Mesenteric fat pad (tissue), 1 donor: Measurements from ENCODE around the gene BTNL9. TPM values are rescaled to one million over a fixed set of nuclear protein-coding genes. Genes with fewer than 3 reads are reported as not detected.

ENCODE experiments used
- DNase-seq: peaks from one replicate; pipeline ENCODE4 v3.0.0-alpha.2; 2020; ENCODE audit warnings: low spot score
- total RNA-seq: library from RNA; stranded (reverse); fragmentation: NEBNext Ultra II Directional; extraction: Animal tissue kit (Norgen Biotek cat#: 25700); gene quantifications from one replicate; pipeline ENCODE4 v1.2.1, GENCODE V29; 2021
- donor health status: DM: yes; HTN: yes; CAD: no.

Gene BTNL9
- total RNA-seq, 1 donor from 2014 or later: 407 TPM

DNA sequence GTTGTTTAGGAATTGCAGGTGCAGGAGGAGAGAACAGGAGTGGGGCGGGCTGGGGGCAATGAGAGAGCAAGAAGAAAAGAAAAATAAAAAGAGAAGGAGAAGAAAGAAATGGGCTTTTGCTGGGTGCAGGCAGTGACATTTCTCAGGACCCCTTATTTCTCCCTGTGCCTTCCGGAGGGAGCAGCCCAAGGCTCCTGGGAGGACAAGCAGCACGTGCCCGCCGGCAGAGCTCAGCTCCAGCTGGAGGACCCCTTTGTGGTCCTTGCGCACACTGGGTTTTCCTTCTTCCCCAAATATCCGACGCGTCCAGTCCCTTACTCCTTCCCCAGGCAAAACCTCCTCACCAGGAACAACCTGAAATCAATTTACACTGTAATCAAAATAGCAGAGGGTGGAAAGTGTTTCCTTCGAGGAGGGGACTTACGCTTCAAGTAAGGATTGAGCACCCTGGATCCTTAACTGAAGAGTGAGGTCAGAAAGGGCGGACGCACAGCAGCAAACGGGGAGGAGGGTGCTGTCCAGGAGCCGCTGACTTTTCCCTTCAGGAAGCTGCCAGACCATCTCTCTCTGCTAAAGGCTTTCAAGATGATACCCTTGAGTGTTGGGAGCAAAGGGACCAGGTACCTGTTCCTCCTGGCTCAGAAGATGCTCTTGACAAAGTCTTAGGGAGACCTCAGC is 2.1 kb downstream of the BTNL9 start:
- DNase-seq: peak; percentile 30

GRCh38 chr5:181042722-181043121 is 2.7 kb downstream of the BTNL9 start:
- DNase-seq: peak; percentile 51

- peak; percentile 67 for DNase-seq
These were observed 3.4 kb downstream of the BTNL9 start for GRCh38 chr5:181043285-181044092.

DNA sequence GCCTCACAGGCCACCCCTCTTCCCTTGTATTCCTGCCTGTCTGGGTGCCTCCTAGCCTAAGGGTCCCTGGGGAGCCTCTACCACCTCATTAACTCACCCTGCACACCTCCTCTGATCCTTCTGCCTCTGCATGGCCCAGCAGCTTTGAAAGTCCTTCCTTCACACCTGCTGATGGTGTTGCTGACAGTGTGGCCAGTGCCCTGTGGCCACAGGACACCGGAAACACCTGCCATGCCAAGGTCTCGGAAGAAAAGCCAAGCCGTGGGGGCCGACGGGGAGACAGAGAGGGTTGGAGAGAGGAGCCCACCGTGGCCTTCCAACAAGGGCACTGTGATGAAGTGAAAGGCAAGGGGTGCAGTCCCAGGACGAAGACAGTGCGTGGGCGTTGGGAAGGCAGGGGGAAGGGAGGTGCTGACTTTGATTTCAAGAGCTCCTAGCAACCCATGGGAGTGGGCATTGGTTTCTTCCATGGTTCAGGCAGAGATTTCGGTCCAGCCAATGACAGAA is 4.1 kb downstream of the BTNL9 start:
- DNase-seq: peak; percentile 83

DNA sequence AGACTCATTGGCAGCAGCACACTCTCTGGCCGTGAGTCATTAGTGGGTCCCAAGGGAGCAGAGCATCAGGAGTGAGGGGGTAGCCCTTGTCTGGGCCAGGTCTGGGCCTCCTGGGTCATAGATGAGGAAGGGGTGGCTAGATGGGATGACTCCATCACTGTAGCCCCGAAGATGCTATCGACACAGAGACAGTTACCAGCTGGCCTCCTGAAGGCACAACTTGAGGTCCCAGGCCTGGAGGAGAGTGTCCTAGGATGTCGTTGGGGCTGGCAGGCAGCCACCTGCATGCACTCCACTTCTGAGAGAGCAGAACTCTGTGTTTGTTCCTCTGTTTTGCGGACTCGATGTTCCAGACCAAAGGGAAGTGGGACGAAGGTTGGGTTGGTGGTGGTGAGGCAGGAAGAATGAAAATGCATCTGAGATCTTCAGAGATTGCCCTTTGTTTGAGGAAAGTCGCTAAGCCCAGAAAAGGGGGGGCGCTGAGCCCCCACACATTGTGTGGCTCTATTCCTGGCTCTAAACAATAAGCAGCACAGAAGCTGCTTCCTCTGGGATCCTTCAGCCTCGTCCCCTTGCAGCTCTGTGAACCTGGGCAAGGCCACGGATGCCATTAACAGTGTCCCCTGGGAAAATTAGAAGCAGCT is 4.7 kb downstream of the BTNL9 start:
- peak; percentile 78 for DNase-seq

DNA sequence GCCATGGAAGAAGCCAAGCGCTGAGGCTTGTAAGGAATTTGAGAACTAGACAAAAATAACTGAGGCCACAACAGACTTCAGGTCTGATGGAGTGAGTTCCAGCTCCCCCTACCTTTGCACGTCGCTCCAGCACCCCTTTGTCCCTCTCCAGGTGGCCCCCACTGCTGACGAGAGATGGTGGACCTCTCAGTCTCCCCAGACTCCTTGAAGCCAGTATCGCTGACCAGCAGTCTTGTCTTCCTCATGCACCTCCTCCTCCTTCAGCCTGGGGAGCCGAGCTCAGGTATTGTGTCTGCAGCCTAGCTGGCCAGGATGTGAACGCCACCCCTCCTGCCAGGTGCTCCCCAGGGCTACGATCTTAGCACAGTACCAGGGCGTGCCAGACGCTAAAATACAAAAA is 5.2 kb downstream of the BTNL9 start:
- peak; percentile 43 for DNase-seq

- peak; percentile 80 for DNase-seq
These were observed 5.8 kb downstream of the BTNL9 start for GRCh38 chr5:181045857-181046256.

DNA sequence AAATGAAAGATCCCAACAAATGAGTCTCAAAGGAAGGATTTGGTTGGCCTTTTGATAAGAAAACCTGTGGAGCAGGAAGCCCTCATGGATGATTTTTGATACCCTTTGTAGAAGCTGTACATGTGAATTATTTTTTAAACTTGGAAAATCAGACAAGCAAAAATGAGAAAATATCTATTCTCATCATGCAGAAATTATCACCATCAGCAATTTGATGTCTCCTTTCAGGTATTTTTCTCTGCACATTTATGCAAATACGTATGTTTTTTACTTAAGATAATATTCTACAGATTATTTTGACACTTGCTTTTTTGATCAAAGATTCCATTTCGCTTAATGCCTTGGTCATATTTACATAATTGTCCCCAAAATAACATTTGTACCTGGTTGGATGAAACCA is 7.2 kb downstream of the BTNL9 start:
- DNase-seq: no peak

GRCh38 chr5:181047921-181048320 is 7.9 kb downstream of the BTNL9 start:
- DNase-seq: peak; percentile 59

DNA sequence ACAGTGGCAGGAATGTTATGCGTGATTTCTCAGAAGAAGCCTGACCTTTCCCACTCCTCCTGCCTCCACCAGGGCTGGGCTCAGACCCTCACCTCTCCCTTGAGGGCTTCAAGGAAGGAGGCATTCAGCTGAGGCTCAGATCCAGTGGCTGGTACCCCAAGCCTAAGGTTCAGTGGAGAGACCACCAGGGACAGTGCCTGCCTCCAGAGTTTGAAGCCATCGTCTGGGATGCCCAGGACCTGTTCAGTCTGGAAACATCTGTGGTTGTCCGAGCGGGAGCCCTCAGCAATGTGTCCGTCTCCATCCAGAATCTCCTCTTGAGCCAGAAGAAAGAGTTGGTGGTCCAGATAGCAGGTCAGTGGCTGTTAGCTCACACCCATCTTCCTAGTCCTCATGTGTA is 9.9 kb downstream of the BTNL9 start:
- DNase-seq: no peak

- no peak for DNase-seq
These were observed 12.0 kb downstream of the BTNL9 start for GRCh38 chr5:181051841-181052671.

- no peak for DNase-seq
These were observed 12.8 kb downstream of the BTNL9 start for GRCh38 chr5:181052672-181053487.

- DNase-seq: no peak
These were observed 13.5 kb downstream of the BTNL9 start for GRCh38 chr5:181053488-181054121.

DNA sequence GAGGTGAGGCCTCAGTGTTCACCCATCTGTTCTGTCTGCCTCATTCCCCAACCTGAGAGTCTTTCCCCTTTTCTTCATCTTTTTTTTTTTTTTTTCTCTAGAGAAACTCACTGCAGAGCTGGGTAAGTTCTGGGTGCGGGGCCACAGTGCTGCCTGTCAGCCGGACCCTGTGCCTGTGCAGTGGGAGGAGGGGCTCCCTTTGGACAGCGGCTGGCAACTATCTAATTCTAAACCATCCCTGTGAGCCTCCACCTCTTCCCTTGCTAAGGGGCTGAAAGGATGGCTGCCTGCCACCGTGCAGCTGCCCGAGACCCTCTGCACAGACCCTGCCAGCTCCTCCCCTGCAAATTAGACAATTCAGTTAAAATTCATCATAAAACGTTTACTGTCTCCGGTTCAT is 14.1 kb downstream of the BTNL9 start:
- DNase-seq: no peak

DNA sequence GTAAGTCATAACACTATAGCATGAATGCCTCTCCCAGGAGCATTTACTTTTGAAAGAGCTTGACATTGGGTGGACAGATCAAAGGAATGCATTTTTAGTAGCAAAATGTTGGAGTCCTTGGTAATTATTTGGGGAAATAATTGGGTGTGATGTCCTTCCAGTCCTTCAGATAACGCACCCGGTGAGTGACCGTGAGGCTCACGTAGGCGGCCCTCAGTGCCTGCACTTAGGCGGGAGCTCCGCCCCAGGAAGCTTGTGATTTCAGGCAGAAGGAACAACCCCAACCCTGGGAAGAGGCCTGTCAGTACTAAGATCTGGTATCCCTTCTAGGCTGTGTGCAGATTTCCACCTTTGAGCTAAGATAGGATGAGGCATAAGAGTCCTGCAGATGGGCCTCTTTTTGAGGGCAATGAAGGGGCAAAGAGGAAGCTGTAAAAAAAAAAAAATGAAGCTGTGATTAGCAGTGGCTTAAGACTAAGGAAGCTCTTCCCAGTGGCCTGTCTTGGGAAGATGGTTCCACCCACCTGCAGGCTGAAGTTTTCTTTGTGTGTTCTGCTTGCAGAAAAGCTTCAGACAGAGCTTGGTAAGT is 14.9 kb downstream of the BTNL9 start:
- no peak for DNase-seq

- peak; percentile 37 for DNase-seq
These were observed 16.4 kb downstream of the BTNL9 start for GRCh38 chr5:181056431-181056830.

- no peak for DNase-seq
These were observed 18.3 kb downstream of the BTNL9 start for GRCh38 chr5:181058321-181058720.

DNA sequence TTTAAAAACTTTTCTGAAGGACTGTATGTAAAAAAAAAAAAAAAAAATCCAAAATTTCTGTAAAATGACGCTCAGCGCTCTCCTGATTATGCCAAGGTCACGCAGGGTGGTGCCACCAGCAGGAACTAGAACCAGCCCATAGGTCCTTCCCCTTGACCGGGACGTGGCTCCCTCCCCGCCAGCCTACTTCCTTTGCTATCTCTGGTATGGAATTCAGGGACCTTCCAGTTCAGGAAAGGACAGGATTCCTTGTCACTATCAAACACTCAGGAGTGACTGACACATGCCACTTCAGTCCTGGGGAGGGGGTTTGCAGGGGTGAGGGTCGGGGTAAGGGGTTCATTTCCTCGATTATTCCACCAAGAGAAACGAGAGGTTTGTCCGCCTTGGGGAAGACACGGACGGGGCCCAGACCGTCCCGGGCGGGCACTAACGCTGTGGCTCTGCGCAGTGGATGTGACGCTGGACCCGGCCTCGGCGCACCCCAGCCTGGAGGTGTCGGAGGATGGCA is 18.8 kb downstream of the BTNL9 start:
- no peak for DNase-seq
